Stimulated activated CD4-positive, alpha-beta T cell treated with anti-CD3 and anti-CD28 coated beads, Interleukin-12 subunit alpha, Interleukin-12 subunit beta, amount 100 ng/mL, for 24 hours (primary cell): Measurements from ENCODE around the gene LAMA4.

ENCODE experiments used
- DNase-seq, 2 experiments: peaks; one replicate each; pipeline ENCODE4 v3.0.0-alpha.2; 2020; ENCODE audit warnings: low read depth in 2 of 2

The LAMA4 gene

GRCh38 chr6:112184951-112185350, 69.4 kb downstream of the LAMA4 start:
- DNase-seq: no peak

GRCh38 chr6:112183271-112183671, 71.1 kb downstream of the LAMA4 start:
- no peak for DNase-seq

- no peak for DNase-seq
These were observed 73.2 kb downstream of the LAMA4 start for GRCh38 chr6:112181130-112181529.

GRCh38 chr6:112180095-112180820, 74.1 kb downstream of the LAMA4 start:
- DNase-seq: no peak

- no peak for DNase-seq
These were observed 74.7 kb downstream of the LAMA4 start for GRCh38 chr6:112179631-112180030.

GRCh38 chr6:112178846-112179245, 75.5 kb downstream of the LAMA4 start:
- DNase-seq: no peak

- no peak for DNase-seq
These were observed 77.3 kb downstream of the LAMA4 start for GRCh38 chr6:112177092-112177491.

- no peak for DNase-seq
These were observed 78.2 kb downstream of the LAMA4 start for GRCh38 chr6:112176175-112176574.

GRCh38 chr6:112173221-112173804, 81.1 kb downstream of the LAMA4 start:
- no peak for DNase-seq

GRCh38 chr6:112172540-112172939, 81.8 kb downstream of the LAMA4 start:
- DNase-seq: no peak

GRCh38 chr6:112169541-112169940, 84.8 kb downstream of the LAMA4 start:
- DNase-seq: no peak

- peak; percentile 57 to 83 for DNase-seq
These were observed 90.8 kb downstream of the LAMA4 start for GRCh38 chr6:112163295-112164257.

- no peak for DNase-seq
These were observed 93.6 kb downstream of the LAMA4 start for GRCh38 chr6:112160745-112161144.

GRCh38 chr6:112156668-112157067, 97.7 kb downstream of the LAMA4 start:
- DNase-seq: no peak

GRCh38 chr6:112155886-112156285, 98.5 kb downstream of the LAMA4 start:
- no peak for DNase-seq

GRCh38 chr6:112154711-112155110, 99.7 kb downstream of the LAMA4 start:
- no peak for DNase-seq

- DNase-seq: no peak
These were observed 100.3 kb downstream of the LAMA4 start for GRCh38 chr6:112153926-112154607.

- no peak for DNase-seq
These were observed 104.0 kb downstream of the LAMA4 start for GRCh38 chr6:112150363-112150762.

GRCh38 chr6:112149719-112150263, 104.6 kb downstream of the LAMA4 start:
- no peak for DNase-seq

- no peak for DNase-seq
These were observed 105.1 kb downstream of the LAMA4 start for GRCh38 chr6:112149236-112149635.

GRCh38 chr6:112148103-112148502, 106.3 kb downstream of the LAMA4 start:
- DNase-seq: no peak
